Activated CD4-positive, alpha-beta T cell treated with anti-CD3 and anti-CD28 coated beads, Interleukin-2, amount 50 U/mL, for 1 hour (primary cell): Measurements from ENCODE around the gene NAMPT.
"Not testable (repeated sequence)": the region's sequence is repeated elsewhere in the genome, so short reads cannot be mapped to it uniquely, and the experiment has no call there.

ENCODE experiments used
- DNase-seq: peaks from one replicate; pipeline ENCODE4 v3.0.0-alpha.2; 2020

The NAMPT gene

GRCh38 chr7:106224797-106225196, 60.0 kb downstream of the NAMPT start:
- DNase-seq, result no peak

- DNase-seq, result no peak
Measured at GRCh38 chr7:106223156-106223555, 61.6 kb downstream of the NAMPT start.

GRCh38 chr7:106222545-106222944, 62.2 kb downstream of the NAMPT start:
- DNase-seq, result no peak

- no peak for DNase-seq
Measured at GRCh38 chr7:106220307-106220706, 64.5 kb downstream of the NAMPT start.

- no peak for DNase-seq
Measured at GRCh38 chr7:106219170-106219569, 65.6 kb downstream of the NAMPT start.

- DNase-seq, result no peak
Measured at GRCh38 chr7:106218546-106218945, 66.2 kb downstream of the NAMPT start.

GRCh38 chr7:106216923-106217542, 67.8 kb downstream of the NAMPT start:
- no peak for DNase-seq

- DNase-seq, result no peak
Measured at GRCh38 chr7:106216517-106216922, 68.3 kb downstream of the NAMPT start.

GRCh38 chr7:106215868-106216516, 68.8 kb downstream of the NAMPT start:
- no peak for DNase-seq

- DNase-seq, result not testable (repeated sequence)
Measured at GRCh38 chr7:106208944-106209343, 75.8 kb downstream of the NAMPT start.

GRCh38 chr7:106206826-106207541, 77.8 kb downstream of the NAMPT start:
- DNase-seq, result no peak

GRCh38 chr7:106205621-106206222, 79.1 kb downstream of the NAMPT start:
- DNase-seq, result no peak

- no peak for DNase-seq
Measured at GRCh38 chr7:106203473-106203872, 81.3 kb downstream of the NAMPT start.

- DNase-seq, result no peak
Measured at GRCh38 chr7:106201164-106201563, 83.6 kb downstream of the NAMPT start.

GRCh38 chr7:106199813-106200364, 84.9 kb downstream of the NAMPT start:
- no peak for DNase-seq

- DNase-seq, result no peak
Measured at GRCh38 chr7:106199024-106199423, 85.8 kb downstream of the NAMPT start.
